ENCODE data around the gene FER1L5.

The FER1L5 gene

GRCh38 chr2:96661324-96661723, 18.8 kb downstream of the FER1L5 start:
- no peak for DNase-seq (ENCODE audit: low read depth in 1 of 2, low spot score in 1 of 2)
- no peak for TF ChIP-seq CTCF (IDR thresholded peaks at IDR 0.05; ENCODE audit: insufficient read depth, low read length)
- TF ChIP-seq SPI1 (IDR thresholded peaks at IDR 0.05; ENCODE audit: borderline replicate concordance, low read depth): no peak
- TF ChIP-seq POLR2AphosphoS5 (IDR thresholded peaks at IDR 0.05; ENCODE audit: low read depth): no peak
- no peak for TF ChIP-seq REST (IDR thresholded peaks at IDR 0.05; ENCODE audit: insufficient replicate concordance, low read depth)
- TF ChIP-seq GABPA (IDR thresholded peaks at IDR 0.05; ENCODE audit: low read depth): no peak
- no peak overlapping the region for H3K27ac ChIP-seq (replicated peaks)

GRCh38 chr2:96662360-96662759, 19.8 kb downstream of the FER1L5 start:
- Histone ChIP-seq H3K4me3 (replicated peaks; ENCODE audit: insufficient read depth, low read length) (no peak overlapping the region), H3K27ac (replicated peaks) (no peak overlapping the region), H3K27me3 (ENCODE audit: insufficient read depth, poor library complexity, severe bottlenecking) (no peaks in the 10 kb centered on the region)
- DNase-seq (ENCODE audit: low read depth in 1 of 2, low spot score in 1 of 2): no peak
- TF ChIP-seq SPI1 (IDR thresholded peaks at IDR 0.05; ENCODE audit: borderline replicate concordance, low read depth): no peak
- no peak for TF ChIP-seq POLR2AphosphoS5 (IDR thresholded peaks at IDR 0.05; ENCODE audit: low read depth)
- TF ChIP-seq GABPA (IDR thresholded peaks at IDR 0.05; ENCODE audit: low read depth): no peak
- TF ChIP-seq CTCF (IDR thresholded peaks at IDR 0.05; ENCODE audit: insufficient read depth, low read length): no peak
- no peak for TF ChIP-seq REST (IDR thresholded peaks at IDR 0.05; ENCODE audit: insufficient replicate concordance, low read depth)

More at GRCh38 chr2:96661324-96661723, 18.8 kb downstream of the FER1L5 start:
- Histone ChIP-seq H3K4me3 (replicated peaks; ENCODE audit: insufficient read depth, low read length) (no peak overlapping the region), H3K27me3 (ENCODE audit: insufficient read depth, poor library complexity, severe bottlenecking) (no peaks in the 10 kb centered on the region)

GRCh38 chr2:96663177-96663576, 20.6 kb downstream of the FER1L5 start:
- TF ChIP-seq REST (IDR thresholded peaks at IDR 0.05; ENCODE audit: insufficient replicate concordance, low read depth): no peak
- no peak for TF ChIP-seq CTCF (IDR thresholded peaks at IDR 0.05; ENCODE audit: insufficient read depth, low read length)
- TF ChIP-seq POLR2AphosphoS5 (IDR thresholded peaks at IDR 0.05; ENCODE audit: low read depth): no peak
- no peak for TF ChIP-seq SPI1 (IDR thresholded peaks at IDR 0.05; ENCODE audit: borderline replicate concordance, low read depth)
- TF ChIP-seq GABPA (IDR thresholded peaks at IDR 0.05; ENCODE audit: low read depth): no peak
- no peak overlapping the region for H3K27ac ChIP-seq (replicated peaks)

More at GRCh38 chr2:96663177-96663576, 20.6 kb downstream of the FER1L5 start:
- DNase-seq (ENCODE audit: low read depth in 1 of 2, low spot score in 1 of 2): no peak
- Histone ChIP-seq H3K4me3 (replicated peaks; ENCODE audit: insufficient read depth, low read length) (no peak overlapping the region), H3K27me3 (ENCODE audit: insufficient read depth, poor library complexity, severe bottlenecking) (no peaks in the 10 kb centered on the region)

Measured in HL-60 (cell line).